ENCODE results near the gene FGR. TPM values are rescaled to one million over a fixed set of nuclear protein-coding genes. Genes with fewer than 3 reads are reported as not detected.
"Not testable (repeated sequence)": the region's sequence is repeated elsewhere in the genome, so short reads cannot be mapped to it uniquely, and the experiment has no call there.

FGR gene
- total RNA-seq, 1 donor from 2014 or later, result 0.14 TPM

DNA sequence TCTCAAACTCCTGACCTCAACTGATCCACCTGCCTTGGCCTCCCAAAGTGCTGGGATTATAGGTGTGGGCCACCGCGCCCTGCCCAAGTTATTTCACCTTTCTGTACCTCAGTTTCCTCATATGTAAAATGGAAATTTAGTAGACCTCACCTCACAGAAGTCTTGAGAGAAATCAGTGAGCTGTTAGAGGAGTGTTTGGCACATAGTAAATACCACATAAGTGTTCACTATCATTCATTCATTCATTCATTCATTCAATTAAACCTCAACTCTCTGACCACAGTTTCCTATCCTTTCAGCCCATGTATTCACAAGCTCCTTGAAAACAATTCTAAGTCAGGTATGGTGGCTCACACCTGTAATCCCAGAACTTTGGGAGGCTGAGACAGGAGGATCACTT, 3.8 kb upstream of the FGR start:
- intact Hi-C loops (cut with micrococcal nuclease), result no loop called here

DNA sequence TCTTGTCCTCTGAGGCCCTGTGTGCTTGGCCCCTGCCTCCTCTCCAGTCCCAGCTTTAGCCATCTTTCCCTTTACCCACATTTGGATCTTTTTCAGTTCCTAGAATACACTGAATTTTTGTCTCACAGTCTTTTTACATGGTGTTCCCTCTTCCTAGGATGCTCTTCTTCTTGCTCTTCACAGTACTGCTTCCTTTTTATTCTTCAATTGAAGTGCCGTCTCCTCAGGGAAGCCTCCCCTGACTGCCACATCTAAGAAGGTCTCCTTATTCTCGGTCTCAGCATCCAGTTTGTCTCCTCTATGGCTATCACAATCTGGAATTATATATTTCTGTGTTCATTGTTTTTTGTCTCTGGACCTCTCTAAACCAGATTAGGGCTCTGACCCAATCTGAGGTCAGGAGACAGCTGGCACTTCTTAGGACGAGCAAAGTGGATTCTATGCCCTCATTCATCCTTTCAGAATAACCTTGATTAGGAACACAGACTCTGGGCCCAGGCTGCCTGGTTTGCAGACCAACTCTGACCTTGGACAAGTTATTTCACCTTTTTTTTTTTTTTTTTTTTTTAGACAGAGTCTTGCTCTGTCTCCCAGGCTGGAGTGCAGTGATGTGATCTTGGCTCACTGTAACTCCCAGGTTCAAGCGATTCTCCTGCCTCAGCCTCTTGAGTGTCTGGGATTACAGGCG, 3.2 kb upstream of the FGR start:
- intact Hi-C loops (cut with micrococcal nuclease), result no loop called here

DNA sequence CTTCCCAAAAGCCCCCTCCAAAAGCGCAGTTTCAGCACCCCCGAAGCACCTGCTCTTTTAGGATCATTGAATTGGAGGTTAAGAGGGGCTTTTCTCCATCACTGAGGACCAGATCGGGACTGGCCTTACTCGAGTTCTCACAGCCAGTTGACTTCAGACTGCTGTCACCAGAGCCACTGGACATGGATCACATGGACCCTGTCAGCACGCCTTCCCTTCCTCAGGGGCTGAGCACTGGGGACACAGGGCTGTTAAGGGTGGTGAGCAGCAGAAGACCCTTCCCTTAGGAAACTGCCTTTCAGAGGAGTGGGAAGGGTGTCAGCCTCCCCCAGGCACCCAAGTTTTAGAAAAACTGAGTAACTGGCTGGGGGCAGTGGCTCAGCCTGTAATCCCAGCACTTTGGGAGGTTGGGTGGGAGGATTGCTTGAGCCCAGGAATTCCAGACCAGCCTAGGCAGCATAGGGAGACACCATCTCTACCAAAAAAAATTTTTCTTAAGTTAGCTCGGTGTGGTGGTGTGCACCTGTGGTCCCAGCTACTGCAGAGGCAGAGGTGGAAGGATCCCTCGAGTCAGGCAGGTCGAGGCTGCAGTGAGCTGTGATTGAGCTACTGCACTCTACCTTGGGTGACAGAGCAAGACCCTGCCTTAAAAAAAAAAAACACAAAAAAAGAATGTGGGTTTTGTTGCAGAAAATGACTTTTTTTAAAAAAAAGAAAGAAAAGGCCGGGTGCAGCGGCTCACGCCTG, 584 bp upstream of the FGR start:
- intact Hi-C loops (cut with micrococcal nuclease), result no loop called here

DNA sequence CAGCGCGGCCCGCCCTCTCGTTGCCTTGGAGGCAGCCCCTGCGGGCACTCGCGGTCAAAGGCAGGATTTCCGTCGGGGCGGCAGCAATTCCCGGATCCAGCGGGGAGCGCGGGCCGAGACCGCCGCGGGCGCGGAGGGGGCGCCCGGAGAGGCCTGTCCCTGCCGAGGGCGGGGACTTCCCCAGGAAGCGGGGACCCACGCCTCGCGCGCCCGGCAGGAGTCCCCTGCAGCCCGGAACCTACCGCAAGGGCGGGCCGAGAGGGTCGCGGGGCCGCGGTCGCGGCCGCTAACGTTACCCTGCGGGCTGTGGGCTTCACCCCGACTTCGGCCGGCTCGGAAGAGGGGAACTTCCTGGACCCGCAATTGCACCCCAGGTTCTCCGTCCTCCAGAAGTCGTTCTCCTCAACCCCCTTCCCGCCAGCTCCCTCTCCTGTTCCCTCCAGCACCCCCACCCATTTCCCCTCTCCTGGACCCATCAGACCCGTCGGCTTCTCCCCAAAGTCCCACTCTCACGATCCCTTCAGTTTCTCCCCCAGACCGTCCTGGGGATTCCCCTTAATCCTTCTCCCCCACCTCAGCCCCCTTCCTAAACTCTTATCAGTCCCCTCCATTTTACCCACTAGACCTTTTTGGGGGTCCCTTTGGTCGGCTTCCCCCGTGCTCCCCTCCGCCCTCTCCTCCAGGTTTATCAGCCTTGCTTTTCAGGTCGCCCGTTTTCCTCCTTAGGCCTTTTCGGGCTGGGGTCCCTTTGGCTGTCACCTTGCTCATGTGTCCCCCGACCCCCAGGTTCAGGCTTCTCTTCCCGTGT, 604 bp downstream of the FGR start:
- intact Hi-C loops (cut with micrococcal nuclease), result no loop called here

DNA sequence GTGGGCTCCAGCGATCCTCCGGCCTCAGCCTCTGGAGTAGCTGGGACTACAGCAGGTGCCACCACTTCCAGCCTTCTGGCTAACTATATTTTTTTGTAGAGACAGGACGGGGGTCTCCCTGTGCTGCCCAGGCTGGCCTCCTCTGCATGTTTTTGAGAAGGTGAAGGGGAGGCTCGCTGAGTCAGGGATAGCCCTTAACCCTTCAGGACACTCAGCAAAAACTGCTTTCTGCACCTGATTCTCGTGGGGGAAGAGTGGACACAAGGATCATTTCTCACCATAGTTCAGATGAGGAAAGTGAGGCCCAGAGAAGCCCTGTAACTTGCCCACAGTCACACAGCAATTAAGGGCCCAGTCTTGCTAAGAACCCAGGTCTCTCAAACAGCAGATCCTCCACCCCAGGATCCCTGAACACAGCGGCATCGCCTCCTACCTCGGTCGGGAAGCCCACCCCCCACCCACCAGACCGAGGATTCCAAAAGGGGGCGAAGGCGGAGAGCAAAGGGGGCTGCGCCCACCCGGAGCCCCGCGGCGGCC, 1.3 kb downstream of the FGR start:
- intact Hi-C loops (cut with micrococcal nuclease), result loop anchor here (1.0 kb wide), 1 partner anchor 27 kb away; no protein-coding TSS in a partner anchor

DNA sequence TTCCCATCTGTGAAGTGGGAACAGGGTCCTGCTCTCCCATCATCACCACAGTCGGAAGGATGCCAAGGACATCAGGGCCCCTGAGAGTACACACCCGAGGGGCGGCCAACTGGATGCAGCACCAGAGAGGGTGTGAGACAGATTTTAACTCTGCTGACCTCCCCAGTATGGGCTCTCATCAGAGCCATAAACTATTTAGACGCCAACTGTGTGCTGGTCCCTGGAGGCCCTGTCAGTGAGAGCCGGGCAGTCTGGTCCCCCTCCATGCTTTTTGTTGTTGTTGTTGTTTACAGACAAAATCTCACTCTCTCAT, 1.7 kb downstream of the FGR start:
- intact Hi-C loops (cut with micrococcal nuclease), result loop anchor here (1.0 kb wide), 1 partner anchor 27 kb away; no protein-coding TSS in a partner anchor

DNA sequence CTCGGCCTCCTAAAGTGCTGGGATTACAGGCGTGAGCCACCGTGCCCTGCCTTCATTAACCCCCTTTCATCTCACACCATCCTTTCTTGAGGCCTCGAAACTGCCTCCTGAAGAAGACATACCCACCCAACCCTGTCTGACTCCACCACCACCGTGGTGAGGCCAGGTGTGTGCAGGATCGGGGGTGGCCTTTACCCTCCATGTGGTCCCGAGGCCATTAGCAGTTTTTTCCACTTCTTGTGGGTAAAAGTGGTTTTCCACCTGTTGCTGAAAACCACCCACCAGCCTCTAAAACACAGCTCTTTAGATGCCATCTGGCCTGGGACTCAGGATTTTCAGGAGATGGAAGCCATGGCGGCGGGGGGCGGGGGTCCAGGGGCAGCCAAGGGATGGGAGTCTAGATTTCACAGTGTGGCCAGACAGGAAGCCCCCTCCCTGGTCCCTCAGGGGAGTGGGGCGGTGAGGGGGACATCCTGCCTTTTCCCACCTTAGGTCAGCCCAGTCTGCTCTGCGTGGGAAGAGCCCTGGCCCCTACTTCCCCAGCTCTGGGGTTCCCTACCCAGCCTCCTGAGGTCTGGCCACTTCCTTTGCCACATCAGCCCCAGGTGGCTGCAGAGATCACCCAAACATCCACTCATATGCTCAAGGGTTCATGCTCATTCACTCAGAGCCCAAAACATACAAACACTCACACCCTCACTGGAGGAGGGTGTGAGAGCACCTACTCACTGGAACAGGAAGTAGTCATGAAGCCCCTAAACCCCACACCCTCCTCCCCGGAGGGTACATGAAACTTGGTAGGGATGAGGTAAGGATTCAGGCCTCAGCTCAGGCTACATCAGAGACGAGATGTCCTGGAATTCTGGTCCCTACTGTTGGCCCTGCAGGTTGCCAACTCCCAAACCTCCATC, 2.3 kb downstream of the FGR start:
- intact Hi-C loops (cut with micrococcal nuclease), result loop anchor here (1.0 kb wide), 1 partner anchor 28 kb away; no protein-coding TSS in a partner anchor

DNA sequence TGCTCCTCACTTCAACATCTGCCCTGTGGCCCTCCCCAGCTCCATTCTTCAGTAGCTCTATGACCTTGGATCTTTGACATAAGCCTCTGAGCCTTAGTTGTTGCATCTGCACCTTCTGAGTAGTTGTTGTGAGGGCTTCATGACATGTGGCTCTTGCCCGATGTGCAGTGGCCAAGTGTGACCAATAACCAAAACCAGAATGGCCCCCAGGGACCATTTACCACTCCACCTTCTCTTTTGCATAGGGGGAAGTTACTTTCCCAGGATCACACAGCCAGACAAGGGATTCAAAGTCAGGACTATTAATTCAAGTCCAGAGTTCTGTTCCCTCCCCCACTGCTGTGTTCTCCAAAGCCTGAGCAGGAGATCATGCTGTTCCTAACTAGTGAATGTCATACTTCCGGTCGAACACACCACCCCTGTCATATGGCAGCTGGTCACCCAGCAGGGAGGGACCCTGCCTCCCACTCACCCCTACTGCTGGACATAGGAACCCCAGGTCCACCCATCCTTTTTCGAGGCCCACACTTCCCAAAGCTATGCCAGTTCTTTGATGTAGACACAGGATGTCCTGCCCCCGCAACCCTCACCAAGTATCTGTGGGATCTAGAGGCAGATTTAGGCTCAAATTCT, 4.0 kb downstream of the FGR start:
- intact Hi-C loops (cut with micrococcal nuclease), result no loop called here

DNA sequence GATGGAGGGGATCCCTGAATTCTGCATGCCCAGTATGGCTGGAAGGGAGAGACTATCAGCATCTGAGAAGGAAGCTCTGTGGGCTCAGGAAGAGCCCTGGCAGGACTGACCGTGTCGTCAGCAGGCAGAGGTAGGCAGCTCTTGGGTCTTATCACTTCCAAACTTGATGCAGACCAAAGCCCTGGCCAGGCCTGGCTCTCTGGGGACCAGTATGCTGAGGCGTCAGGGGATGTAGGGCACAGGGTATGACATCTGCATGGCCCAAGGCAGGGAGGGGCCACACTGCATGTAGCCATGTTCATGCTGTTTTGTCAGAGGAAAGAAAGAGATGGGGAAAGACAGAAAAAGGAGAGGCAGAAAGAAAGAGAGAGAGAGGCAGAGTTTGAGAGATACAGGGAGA, 6.3 kb downstream of the FGR start:
- intact Hi-C loops (cut with micrococcal nuclease), result no loop called here

DNA sequence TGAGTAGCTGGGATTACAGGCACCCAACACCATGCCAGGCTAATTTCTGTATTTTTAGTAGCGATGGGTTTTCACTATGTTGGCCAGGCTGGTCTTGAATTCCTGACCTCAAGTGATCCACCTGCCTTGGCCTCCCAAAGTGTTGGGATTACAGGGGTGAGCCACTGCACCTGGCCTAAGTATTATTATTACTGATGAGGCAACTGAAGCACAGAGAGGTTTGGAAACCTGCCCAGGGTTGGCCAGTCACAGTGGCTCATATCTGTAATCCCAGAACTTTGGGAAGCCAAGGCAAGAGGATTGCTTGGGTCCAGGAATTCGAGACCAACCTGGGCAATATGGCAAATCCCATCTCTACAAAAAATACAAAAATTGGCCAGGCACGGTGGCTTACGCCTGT, 7.3 kb downstream of the FGR start:
- intact Hi-C loops (cut with micrococcal nuclease), result not testable (repeated sequence)

DNA sequence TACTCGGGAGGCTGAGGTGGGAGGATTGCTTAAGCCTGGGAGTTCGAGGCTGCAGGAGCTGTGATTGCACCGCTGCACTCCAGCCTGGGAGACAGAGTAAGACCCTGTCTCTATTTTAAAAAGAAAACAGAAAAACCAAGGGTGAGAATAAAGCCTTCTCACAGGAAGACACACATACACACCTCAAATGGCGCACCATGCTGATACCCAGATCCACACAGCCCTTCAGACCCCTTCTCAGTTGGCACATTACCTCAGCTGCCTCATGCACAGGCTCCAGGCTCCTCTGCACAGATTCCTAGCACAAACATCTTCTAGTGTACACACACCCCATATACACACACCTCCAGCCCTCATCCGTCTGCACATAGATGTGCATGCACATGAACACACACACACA, 7.9 kb downstream of the FGR start:
- intact Hi-C loops (cut with micrococcal nuclease), result no loop called here

DNA sequence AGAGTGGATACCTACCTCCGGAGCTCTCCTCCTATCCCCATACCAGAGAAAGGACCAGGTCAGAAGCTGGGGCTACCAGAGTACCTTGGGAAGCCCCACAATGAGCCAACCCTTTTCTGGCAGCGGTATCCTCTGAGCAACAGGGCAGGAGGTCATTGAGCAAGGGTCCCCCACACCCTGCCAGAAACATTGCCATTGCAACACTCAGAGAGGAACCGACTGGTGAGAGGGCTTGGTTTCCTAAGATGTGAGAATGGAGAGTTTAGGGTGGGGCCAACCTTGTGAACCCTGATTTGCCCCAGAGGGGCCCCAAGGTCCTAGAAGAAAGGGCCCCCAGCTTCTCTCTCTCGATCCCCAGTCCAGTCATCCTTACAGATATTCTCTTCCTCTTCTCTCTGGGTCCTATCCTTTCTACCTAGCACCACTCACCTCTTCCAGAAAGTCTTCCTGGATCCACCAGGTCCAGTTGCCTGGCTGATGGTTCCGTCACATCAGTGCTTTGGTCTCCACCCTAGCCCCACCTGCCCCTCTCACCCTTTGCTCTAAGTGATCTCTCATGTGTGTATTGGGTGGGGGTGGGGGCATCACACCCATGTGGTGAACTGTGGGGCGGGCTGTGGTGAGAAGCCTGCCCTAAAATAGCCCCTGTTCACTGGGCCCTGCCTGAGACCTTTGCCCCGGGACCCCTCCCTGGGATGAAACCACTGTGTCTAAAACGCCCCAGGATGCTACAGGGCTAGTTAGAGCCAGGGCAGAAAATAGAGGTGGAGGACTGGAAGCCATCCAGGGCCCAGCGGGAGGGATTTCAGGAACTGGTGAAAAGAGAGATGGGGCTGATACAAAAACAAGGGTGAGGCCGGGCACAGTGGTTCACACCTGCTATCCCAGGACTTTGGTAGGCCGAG, 8.7 kb downstream of the FGR start:
- intact Hi-C loops (cut with micrococcal nuclease), result no loop called here

DNA sequence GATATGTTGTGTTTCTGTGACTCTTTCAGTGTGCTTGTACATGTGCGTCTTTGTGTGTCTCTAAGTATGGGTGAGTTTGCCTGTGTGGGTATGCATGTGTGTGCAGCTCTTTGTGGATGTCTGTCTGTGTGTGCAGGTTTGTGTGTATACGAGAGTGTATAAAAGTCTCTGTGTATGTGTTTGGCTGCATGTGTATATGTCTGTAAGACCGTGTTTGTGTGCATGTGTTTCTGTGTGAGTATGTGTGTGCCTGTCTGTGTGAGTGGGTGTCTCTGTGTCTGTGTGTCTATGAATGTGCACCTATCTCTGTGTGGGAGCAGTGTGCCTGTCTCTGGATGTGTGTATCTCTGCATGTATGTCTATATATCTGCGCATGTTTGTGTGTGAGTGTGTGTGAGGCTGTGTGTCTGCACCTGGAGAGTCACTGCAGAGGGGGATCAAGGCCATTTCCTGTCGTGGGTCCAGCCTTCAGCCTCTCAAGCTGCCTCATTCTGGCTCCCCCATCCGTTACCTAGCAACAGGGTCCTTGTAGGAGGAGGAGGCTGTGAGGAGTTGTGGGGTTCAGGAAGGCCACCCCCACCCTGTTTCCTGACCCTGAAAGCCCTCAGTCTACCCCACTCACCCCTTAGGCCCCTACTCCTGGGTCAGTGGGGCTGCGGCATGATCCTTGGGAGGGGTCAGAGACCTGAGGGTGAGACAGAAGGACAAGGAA, 10.4 kb downstream of the FGR start:
- intact Hi-C loops (cut with micrococcal nuclease), result no loop called here

DNA sequence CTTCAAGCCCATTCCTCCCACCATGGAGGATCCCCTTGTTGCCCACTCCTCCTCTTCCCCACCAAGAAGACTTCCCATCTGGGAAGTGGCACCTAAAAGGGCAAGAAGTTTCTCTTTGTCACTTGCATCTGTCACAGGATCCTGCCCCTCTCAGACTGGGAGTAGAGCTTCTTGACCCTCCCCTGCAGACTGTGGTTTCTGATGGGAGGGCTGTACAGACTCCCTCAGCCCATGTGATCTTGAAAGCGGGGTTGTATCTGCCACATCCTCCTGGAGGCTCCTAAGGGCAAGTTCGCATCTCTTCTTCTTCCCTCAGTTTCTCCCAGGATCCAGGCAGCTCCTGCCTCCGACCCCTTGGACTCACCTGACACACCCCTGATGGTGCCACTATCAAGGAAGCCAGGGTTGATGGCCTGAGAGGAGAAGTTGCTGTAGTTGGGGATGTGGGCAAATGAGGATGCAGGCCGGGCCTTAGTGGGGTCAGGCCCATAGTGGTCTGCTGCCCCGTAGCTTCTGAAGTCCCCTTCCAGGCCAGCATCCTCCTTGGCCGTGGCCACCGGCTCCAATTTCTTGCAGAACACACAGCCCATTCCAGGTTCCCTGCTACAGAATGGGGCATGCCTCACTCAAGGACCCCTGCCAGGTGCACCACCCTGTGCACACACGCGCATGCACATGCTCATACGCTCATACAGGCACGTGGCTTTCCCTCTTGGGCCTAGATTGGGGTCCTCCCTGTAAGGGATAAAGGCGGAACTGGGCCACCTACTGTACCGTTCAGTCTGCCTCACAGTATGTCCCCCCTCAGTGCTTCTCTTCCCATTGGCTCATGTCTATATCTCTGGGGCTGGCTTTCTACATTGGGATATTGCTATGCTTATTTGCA, 11.4 kb downstream of the FGR start:
- intact Hi-C loops (cut with micrococcal nuclease), result no loop called here

DNA sequence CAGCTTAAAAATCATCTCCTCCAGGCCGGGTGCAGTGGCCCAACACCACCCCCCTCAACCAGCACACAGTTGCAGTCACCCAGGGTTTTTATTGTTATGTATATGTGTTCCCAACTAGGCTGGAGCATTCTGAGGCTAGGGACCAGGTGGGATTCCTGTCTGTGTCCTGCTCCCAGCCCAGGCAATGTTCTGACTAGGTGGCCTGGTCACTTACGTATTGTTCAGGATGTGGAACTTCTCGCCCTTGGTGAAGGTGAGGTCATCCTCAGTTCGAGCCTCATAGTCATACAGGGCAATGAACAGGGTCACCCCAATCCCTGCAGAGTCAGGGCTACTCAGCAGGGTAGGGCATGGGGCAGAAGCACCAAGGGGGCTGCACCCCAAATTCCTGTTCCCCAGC, 12.2 kb downstream of the FGR start:
- intact Hi-C loops (cut with micrococcal nuclease), result no loop called here

DNA sequence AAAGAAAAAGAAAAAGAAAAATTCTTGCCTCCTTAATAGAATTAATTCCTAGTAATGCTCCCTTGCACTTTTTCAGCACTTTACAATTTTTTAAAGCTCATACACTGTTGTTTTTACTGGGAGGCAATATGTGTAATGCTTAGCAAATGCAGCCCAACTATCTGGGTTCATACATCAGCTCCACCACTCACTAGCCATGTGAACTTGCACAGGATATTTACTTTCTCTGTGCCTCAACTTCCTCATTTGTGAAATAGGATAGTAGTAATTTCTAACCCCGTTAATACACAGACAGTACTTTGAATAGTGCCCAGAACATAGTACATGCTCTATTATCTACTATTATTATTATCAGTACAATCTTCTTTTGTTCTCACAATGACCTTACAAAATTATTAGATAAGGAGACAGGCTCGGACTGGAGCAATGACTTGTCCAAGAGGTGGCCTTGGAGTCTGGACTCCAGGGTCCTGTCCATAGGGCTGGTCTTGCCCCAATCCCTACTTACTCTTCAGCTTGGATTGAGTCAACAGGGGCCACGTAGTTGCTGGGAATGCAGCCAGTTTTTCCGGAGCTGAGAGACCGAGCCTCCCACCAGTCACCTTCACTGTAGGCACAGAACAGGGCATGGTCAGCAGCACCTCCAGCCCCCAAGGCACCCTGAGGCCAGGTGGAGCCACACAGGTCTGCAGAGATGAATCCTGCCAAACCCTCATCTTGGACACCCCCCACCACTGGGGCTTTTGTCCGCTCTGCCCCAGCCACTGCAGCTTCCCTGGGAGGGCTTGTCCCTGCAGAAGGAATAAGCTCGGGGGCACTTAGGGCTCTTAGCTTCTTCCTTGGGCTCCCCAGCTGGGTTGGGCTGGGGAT, 13.7 kb downstream of the FGR start:
- intact Hi-C loops (cut with micrococcal nuclease), result no loop called here
